HG02981 (cell line): ENCODE data around the gene DAB1.

Experiments used
- ATAC-seq: cut with Tn5 transposase; IDR thresholded peaks from one replicate; pipeline ENCODE4 v1.9.1; 2021; ENCODE audit warnings: mild to moderate bottlenecking, moderate library complexity; ENCODE audit not compliant: unreplicated experiment

Gene DAB1

GRCh38 chr1:57423656-57424211 is at the start of gene DAB1:
Gene DAB1, minus strand, starts transcription at chr1:57424060. Its CDS starts 133,030 bp downstream, at chr1:57291030.
- ATAC-seq, result no peak

GRCh38 chr1:57473448-57473847 is 49.6 kb upstream of the DAB1 start:
- no peak for ATAC-seq

DNA sequence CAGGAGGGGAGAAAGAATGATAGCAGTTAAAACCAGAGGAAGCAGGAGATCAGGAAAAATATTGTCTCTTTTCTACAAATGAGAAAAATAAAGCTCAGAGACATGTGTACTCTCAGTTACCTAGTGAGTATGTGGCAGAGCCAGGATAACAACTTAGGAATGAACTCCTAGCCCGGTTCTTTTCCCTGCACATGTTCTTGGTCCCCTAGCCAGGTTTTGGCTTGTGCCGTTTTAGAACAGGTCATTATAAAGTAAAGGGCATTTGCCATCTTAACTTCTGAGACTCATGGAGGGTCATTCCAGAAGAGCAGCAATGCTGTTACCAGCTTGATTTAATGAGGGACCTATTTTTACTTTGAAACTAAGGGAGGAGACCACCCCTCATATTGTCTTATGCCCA is 48.1 kb upstream of the DAB1 start:
- no peak for ATAC-seq

- ATAC-seq, result no peak
Observed at GRCh38 chr1:57470036-57470435, 46.2 kb upstream of the DAB1 start.

GRCh38 chr1:57468641-57469523 is 45.0 kb upstream of the DAB1 start:
- no peak for ATAC-seq

GRCh38 chr1:57467830-57468229 is 44.0 kb upstream of the DAB1 start:
- no peak for ATAC-seq

DNA sequence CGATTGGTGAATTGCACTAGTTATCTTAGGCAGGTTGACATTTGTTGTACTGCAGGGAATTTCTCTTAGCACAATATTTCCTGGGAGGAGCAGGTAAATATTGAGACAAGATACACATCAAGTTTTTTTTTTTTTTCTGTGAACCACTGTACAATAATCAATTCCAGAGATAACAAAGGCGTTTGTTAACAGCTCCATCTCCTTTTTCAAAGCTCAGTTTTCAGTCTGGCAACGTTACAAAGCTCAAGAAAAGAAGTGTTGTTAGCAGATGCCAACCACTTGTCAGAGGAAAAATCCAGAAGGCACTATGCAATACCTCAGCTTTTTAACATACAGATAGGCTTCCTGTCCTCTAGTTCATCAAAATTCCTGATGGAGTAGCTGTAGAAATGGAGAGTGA is 40.9 kb upstream of the DAB1 start:
- no peak for ATAC-seq

- no peak for ATAC-seq
Observed at GRCh38 chr1:57463343-57463742, 39.5 kb upstream of the DAB1 start.

DNA sequence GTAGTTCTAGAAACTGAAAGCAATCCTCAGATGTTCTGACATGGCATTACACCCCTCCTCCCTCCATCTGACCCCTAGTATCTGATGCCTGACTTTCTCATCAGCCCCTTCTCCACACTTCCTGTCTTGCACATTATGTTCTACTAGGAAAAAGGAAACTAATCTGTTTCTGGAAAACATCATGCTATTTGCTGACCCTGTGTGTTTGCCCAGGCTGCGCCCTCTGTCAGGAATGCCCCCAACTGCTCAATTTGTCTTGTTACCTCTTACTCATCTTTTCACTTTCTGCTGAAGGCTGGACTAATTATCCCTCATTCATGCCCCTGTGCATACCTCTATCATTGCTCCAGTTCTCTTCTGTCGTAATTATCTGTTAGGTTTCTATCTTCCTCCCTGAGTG is 37.5 kb upstream of the DAB1 start:
- ATAC-seq, result no peak

DNA sequence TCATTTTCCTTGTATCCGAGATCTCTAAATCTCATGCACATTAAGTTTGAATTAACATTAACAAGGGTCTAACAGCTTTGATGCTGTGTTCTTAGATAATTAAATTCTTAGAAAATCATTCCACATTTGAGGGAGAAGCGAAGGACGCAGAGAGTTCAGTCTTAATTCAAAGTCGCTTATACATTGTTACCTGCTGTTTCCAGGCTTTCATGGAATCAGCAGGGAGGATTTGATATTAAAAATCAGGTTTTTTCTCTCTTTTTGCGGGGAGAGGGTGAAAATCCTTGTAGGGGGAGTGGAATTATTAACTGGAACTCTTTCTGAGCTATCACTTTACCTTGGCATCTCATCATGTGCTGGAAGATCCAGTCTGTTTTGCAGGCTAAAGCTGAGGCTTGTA is 27.7 kb upstream of the DAB1 start:
- no peak for ATAC-seq

DNA sequence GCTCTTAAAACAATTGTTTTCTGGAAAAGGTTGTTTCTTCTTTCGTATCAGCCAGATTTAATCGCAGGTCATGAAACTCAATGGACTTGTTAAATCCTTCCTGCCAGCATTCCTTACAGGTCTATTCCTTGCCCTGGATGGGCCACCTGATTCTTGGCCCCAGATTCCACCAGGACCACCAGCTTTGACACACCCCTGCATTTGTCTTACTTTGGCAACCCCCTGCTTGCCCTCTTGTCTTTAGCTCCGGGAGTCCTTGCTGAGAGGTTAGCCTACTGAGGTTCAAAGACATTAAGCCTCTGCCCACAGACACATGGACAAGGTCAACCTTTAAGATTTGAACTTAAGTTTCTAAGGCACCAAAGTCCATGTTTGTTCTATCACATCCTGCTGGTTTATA is 27.1 kb upstream of the DAB1 start:
- ATAC-seq, result no peak

- no peak for ATAC-seq
Observed at GRCh38 chr1:57447551-57447950, 23.7 kb upstream of the DAB1 start.

GRCh38 chr1:57443004-57443403 is 19.1 kb upstream of the DAB1 start:
- no peak for ATAC-seq

- ATAC-seq, result no peak
Observed at GRCh38 chr1:57440096-57440495, 16.2 kb upstream of the DAB1 start.

DNA sequence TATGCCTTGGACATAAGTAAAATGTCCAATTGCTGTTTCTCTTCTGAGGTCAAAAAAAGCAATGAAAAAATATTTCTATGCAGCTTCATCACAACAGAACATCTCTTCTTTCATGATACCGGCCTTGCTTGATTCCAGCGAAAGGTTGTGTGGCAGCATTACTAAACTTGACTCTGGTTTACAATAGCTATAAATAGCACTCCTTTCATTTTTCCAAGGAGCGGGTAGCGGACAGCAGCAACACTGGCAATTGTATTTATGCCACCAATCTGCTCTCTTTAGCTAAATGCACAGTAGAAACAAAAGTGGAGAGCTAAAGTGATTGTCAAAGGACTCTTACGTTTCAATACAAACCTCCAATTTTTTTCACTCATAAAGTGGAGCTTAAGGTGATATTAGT is 7.5 kb upstream of the DAB1 start:
- no peak for ATAC-seq

DNA sequence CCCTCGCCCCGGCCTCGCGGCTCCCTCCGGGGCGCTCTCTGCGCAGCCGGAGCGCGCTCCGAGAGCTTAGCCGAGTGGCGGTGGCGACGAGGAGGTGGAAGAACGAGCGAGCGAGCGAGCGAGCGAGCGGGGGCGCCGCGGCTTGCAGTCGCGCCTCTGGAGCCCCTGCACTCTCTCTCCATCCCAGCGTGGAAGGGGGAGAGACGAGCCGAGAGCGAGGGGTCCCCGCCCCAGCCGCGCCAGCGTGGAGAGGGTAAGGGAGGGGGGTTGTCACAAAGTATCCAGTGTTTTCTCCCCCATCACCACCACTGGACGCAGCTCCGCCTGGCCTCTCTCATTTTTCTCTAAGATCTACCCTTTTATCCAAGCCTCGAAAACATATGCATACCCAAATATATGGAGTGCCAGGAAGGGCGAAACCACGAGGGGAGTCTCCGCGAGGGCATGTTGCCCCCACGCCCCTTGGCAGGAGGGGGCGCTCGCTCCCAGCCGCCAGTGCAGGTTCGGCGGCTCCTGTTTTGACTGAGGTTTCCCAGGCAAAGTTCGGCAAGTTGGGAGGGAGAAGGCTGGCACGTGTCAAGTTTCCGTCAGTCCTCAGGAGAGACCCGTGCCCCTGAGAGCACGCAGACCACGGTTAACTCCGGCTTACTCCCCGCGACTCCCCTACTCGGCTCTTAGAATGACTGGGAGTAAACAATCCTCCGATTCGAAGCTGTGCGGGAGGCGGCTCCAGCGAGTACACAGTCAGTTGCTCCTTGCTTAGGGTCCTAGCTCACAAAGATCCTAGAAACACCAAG is 569 bp upstream of the DAB1 start:
- no peak for ATAC-seq

- no peak for ATAC-seq
Observed at GRCh38 chr1:57423135-57423655, 665 bp downstream of the DAB1 start.

DNA sequence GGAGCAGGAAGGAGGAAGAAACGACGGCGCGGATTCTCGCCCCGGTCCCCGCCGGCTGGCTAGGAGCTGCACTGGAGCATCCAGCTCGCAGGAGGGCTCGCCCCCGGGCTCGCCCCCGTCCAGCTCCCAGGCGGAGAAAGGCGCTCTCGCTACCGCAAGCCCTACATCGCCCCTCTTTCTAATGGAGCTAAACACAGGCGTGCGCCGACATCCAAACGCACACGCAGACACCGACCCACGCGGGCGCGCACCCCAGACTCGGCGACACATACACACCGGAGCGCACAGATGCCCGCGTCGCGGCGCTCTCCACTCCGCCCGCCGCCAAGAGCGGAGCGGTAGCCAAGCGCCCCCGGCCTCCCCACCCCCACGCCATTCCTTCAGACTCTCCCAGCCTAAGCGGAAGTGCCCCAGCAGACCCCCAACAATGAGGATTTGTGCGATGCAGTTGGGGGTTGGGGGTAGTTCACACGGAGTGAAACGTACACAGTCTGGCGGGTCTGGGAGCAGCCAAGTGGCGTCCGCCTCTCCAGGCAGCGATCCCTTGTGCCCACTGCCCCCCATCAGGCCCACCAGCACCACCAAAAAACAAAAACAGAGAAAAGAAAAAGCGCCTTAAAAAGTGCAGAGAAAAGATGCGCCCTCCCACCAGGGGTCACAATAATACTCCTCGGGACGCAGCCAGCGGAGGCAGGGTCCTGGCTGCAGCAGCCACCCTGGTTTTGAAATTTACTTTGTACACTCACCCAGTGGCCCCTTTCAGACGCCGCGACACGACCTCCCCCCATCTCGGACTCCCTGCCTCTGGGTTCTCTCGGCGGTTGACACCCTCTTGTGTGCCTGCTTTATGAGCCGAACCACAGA is 1.4 kb downstream of the DAB1 start:
- ATAC-seq, result no peak

- no peak for ATAC-seq
Observed at GRCh38 chr1:57421806-57422205, 2.1 kb downstream of the DAB1 start.

DNA sequence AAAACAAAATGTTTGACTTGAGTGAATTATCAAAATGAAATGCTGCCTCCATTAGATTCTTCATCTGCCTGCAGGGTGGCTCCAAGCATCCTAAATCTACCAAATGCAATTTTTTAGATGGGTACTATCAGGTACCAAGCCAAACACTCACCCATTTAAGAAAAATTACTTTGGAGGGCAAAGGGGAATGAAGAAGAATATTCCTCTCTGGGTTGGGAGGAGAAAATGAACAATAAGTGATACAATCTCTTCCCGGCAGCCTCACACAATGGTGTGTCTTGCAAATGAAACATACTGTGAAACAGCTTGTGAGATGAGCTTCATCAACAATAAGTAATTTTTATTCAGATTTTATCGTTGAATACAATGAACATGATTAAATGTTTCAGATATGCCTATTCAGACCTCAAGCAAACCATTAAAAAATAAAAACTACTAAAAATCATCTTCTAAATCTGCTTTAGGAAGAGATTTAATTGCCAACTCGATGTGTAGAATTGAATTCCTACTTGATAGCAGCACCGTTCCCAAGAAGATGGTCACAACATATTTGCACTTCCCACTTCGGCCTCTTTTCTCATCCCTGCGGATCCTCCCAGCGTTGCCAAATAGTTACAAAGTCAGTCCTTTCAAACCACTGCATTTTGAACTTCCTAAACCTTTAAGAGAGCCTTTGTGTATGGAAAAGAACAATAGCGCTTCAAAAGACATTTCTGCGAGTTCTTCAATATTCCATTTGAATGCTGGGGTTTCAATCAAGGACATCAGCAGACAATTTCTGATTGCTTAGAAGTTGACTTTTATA is 2.7 kb downstream of the DAB1 start:
- ATAC-seq, result no peak
